ENCODE measurements around the gene NUP37. TPM values are rescaled to one million over a fixed set of nuclear protein-coding genes. Genes with fewer than 3 reads are reported as not detected.

NUP37 gene
- total RNA-seq, 2 donors from 2014 or later = 19.0 to 19.4 TPM

GRCh38 chr12:102051431-102051965 lies 68.4 kb downstream of the NUP37 start:
- ATAC-seq (no peak), DNase-seq (no peak)
- intact Hi-C loops (cut with DNase I, micrococcal nuclease) = no loop called here

GRCh38 chr12:102050660-102051430 lies 69.1 kb downstream of the NUP37 start:
- no peak for ATAC-seq
- DNase-seq = no peak
- intact Hi-C loops (cut with DNase I, micrococcal nuclease) = no loop called here

GRCh38 chr12:102043928-102044327 lies 76.0 kb downstream of the NUP37 start:
- ATAC-seq = no peak
- intact Hi-C loops (cut with DNase I, micrococcal nuclease) = no loop called here
- DNase-seq = no peak

- intact Hi-C loops (cut with DNase I, micrococcal nuclease) = no loop called here
- no peak for ATAC-seq
- no peak for DNase-seq
Measured at GRCh38 chr12:102033991-102034745, 85.7 kb downstream of the NUP37 start.

- ATAC-seq (no peak), DNase-seq (no peak)
- intact Hi-C loops (cut with DNase I, micrococcal nuclease) = no loop called here
Measured at GRCh38 chr12:102031852-102032251, 88.1 kb downstream of the NUP37 start.

GRCh38 chr12:102029141-102029540 lies 90.8 kb downstream of the NUP37 start:
- intact Hi-C loops (cut with DNase I, micrococcal nuclease) = no loop called here
- ATAC-seq = no peak

GRCh38 chr12:102026728-102027127 lies 93.2 kb downstream of the NUP37 start:
- DNase-seq (no peak), ATAC-seq (no peak)
- intact Hi-C loops (cut with DNase I, micrococcal nuclease) = no loop called here

More at GRCh38 chr12:102029141-102029540, 90.8 kb downstream of the NUP37 start:
- DNase-seq = no peak

- no peak for ATAC-seq
- no peak for DNase-seq
- intact Hi-C loops (cut with DNase I, micrococcal nuclease) = no loop called here
Measured at GRCh38 chr12:102024765-102025164, 95.1 kb downstream of the NUP37 start.

- intact Hi-C loops (cut with DNase I, micrococcal nuclease) = no loop called here
- DNase-seq = no peak
- ATAC-seq = no peak
Measured at GRCh38 chr12:102023343-102023930, 96.5 kb downstream of the NUP37 start.

Other genes starting within 250 kb of the NUP37 start
- gene DRAM1, start 242.5 kb downstream of the NUP37 start, total RNA-seq = 1 to 10 TPM; 5.3 to 6.4 TPM
- 10 to 100 TPM; 30.4 to 32.8 TPM for gene WASHC3, start 58.1 kb downstream of the NUP37 start, total RNA-seq
- gene PARPBP, start 69 bp upstream of the NUP37 start, total RNA-seq = 1 to 10 TPM; 3.1 to 7.3 TPM
- gene PMCH, start 77.7 kb upstream of the NUP37 start, total RNA-seq = not detected

Measured in left colon (tissue), 2 donors.